DND-41 (cell line): ENCODE results near the gene FGF7.

Experiments
- EZH2 ChIP-seq: IDR thresholded peaks from 3 replicates; pipeline ENCODE4 v1.6.1; 2012; ENCODE audit warnings: borderline replicate concordance, low read depth, mild to moderate bottlenecking, moderate library complexity, low read length, inconsistent platforms; ENCODE audit not compliant: severe bottlenecking
- TF ChIP-seq, protein P1 (sequence below): IDR thresholded peaks from 2 replicates; pipeline ENCODE4 v1.5.1; 2012; ENCODE audit warnings: borderline replicate concordance, low read length, moderate library complexity, mild to moderate bottlenecking; ENCODE audit not compliant: poor library complexity, severe bottlenecking; ENCODE audit errors: extremely low read depth

DNA sequence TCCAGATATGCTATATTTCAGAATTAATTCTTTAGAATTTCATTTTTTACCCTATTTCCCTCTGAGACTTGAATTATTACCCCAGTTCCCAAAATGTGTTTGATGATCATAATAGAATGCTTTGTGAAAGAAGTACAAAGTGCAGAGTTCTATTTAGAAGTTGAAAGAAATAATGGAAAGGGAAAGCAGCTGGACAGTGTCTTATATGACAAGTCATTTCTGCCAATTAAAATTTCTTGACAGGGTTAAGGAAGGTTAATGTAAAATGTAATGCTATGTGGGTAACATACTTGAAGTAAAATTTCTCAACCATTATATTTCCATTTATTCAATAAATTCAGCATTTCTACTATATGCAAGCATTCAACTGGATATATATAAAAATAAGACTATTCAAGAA, 33.1 kb downstream of the FGF7 start:
- TF ChIP-seq, protein P1, sequence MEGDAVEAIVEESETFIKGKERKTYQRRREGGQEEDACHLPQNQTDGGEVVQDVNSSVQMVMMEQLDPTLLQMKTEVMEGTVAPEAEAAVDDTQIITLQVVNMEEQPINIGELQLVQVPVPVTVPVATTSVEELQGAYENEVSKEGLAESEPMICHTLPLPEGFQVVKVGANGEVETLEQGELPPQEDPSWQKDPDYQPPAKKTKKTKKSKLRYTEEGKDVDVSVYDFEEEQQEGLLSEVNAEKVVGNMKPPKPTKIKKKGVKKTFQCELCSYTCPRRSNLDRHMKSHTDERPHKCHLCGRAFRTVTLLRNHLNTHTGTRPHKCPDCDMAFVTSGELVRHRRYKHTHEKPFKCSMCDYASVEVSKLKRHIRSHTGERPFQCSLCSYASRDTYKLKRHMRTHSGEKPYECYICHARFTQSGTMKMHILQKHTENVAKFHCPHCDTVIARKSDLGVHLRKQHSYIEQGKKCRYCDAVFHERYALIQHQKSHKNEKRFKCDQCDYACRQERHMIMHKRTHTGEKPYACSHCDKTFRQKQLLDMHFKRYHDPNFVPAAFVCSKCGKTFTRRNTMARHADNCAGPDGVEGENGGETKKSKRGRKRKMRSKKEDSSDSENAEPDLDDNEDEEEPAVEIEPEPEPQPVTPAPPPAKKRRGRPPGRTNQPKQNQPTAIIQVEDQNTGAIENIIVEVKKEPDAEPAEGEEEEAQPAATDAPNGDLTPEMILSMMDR: no peak
- TF ChIP-seq EZH2: no peak
